Measurements from ENCODE around the gene RIPOR2. TPM values are rescaled to one million over a fixed set of nuclear protein-coding genes. Genes with fewer than 3 reads are reported as not detected.

The RIPOR2 gene
- total RNA-seq, 4 donors from 2014 or later, result 1.2 to 16.7 (median 5.2) TPM

DNA sequence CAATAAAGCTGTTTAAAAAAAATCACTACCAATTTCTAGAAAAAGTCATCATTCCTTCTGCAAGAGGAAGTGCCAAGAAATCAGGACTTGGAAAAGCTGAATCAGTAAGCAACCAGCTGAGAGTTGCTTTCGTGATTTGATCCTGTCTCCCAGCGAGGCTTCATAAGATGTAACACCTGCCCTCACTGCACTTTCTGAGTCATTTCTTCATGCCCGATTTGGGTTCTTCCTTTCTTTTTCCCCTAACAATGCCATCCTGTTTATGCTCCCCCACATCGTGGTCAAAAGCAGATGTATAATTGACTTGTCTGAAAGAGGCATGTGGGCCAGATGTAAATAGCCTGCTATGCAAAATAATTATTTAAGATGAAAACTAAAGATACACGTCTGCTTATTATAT lies 52.1 kb downstream of the RIPOR2 start:
- in situ Hi-C loops (cut with MboI; ENCODE audit: low pct_ligation_motif_present in 1 of 4, low pct_unique_long_range_greater_than_20kb in 1 of 4, low sequenced_read_pairs in 3 of 4), result no loop called here
- Histone ChIP-seq H3K36me3 (no peaks in the 10 kb centered on the region), H3K4me1 (no peaks in the 10 kb centered on the region), H3K9me3 (no peaks in the 10 kb centered on the region), H3K4me3 (no peak overlapping the region), H3K27me3 (no peaks in the 10 kb centered on the region), H3K27ac (no peak overlapping the region)
- TF ChIP-seq, protein P1, sequence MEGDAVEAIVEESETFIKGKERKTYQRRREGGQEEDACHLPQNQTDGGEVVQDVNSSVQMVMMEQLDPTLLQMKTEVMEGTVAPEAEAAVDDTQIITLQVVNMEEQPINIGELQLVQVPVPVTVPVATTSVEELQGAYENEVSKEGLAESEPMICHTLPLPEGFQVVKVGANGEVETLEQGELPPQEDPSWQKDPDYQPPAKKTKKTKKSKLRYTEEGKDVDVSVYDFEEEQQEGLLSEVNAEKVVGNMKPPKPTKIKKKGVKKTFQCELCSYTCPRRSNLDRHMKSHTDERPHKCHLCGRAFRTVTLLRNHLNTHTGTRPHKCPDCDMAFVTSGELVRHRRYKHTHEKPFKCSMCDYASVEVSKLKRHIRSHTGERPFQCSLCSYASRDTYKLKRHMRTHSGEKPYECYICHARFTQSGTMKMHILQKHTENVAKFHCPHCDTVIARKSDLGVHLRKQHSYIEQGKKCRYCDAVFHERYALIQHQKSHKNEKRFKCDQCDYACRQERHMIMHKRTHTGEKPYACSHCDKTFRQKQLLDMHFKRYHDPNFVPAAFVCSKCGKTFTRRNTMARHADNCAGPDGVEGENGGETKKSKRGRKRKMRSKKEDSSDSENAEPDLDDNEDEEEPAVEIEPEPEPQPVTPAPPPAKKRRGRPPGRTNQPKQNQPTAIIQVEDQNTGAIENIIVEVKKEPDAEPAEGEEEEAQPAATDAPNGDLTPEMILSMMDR (IDR thresholded peaks at IDR 0.05), result no peak
- no peak for TF ChIP-seq EP300 (IDR thresholded peaks at IDR 0.05; ENCODE audit: low read depth)
- no peak for TF ChIP-seq POLR2AphosphoS5 (IDR thresholded peaks at IDR 0.05)
- no peak for TF ChIP-seq POLR2A (IDR thresholded peaks at IDR 0.05)
- intact Hi-C loops (cut with DNase I; ENCODE audit: low total_unique reads), result no loop called here
- WGBS, 2 donors (ENCODE audit: low coverage in 1 of 2), result 64 to 68% methylated on average over 5 of the region's 5 CpGs
- no peak for DNase-seq

DNA sequence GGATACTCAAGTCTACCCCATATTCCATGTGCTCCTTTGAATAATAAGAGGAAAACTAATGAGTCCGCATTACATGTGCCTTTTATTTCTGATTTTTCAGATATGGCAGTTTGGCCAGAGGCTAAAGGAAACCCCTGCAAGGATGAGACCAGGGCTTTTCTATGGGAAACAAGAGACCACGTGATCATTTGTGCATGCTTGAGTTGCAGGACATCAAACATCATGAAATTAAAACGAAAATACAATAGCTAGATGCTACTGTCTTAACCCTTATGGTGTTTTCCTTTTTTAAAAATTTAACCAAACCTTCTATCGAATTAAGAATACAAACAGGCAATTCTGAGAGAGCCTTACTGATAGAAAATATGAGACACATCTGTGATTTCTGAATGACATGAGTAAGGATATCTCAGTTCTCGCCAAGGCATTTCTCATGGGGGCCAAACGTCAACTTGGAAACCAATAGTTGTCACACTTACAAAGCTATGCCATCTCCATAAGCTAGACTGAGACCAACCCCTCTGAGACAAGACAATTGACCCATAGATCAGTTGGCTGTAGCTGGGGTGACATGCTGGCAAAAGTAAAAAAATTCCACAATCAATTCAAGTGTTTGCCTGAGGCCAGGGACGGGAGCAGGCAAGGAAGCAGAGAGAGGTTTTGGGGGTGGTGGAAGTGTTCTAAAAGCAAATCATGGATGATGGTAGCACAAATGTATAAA lies 52.8 kb downstream of the RIPOR2 start:
- DNase-seq, result no peak
- H3K27me3 ChIP-seq, result no peaks in the 10 kb centered on the region
- TF ChIP-seq POLR2A (IDR thresholded peaks at IDR 0.05) (no peak), EP300 (IDR thresholded peaks at IDR 0.05; ENCODE audit: low read depth) (no peak), POLR2AphosphoS5 (IDR thresholded peaks at IDR 0.05) (no peak)
- TF ChIP-seq, protein P1 (IDR thresholded peaks at IDR 0.05), result no peak
- H3K9me3 ChIP-seq, result no peaks in the 10 kb centered on the region
- H3K4me3 ChIP-seq, result no peak overlapping the region
- in situ Hi-C loops (cut with MboI; ENCODE audit: low pct_ligation_motif_present in 1 of 4, low pct_unique_long_range_greater_than_20kb in 1 of 4, low sequenced_read_pairs in 3 of 4) (no loop called here), intact Hi-C loops (cut with DNase I; ENCODE audit: low total_unique reads) (no loop called here)
- 84 to 92% methylated on average over 7 of the region's 7 CpGs for WGBS, 2 donors (ENCODE audit: low coverage in 1 of 2)
- H3K27ac ChIP-seq, result no peak overlapping the region
- H3K4me1 ChIP-seq, result no peaks in the 10 kb centered on the region
- no peaks in the 10 kb centered on the region for H3K36me3 ChIP-seq

DNA sequence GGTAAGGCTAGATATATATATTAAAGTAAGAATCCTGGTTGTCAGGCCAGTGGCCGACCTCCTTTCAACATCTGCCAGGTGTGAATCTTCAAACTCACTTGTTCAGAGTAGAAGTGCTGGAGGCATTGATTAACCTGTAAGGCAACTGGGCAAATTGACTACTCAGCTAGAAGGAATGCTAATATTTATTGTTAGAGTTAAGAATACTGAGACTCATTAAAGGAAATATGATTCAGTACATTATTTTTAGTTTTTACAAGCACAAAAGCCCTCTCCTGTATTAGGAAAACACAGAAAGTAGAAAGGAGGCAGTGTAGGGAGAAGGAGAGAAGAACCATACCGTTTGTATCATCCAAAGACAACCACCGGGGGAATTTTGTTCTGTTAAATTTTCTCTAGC lies 53.5 kb downstream of the RIPOR2 start:
- H3K27ac ChIP-seq, result no peak overlapping the region
- no peaks in the 10 kb centered on the region for H3K27me3 ChIP-seq
- DNase-seq, result no peak
- intact Hi-C loops (cut with DNase I; ENCODE audit: low total_unique reads), result no loop called here
- in situ Hi-C loops (cut with MboI; ENCODE audit: low pct_ligation_motif_present in 1 of 4, low pct_unique_long_range_greater_than_20kb in 1 of 4, low sequenced_read_pairs in 3 of 4), result no loop called here
- no peaks in the 10 kb centered on the region for H3K36me3 ChIP-seq
- no peak overlapping the region for H3K4me3 ChIP-seq
- 78 to 83% methylated on average over 3 of the region's 3 CpGs for WGBS, 2 donors (ENCODE audit: low coverage in 1 of 2)
- peaks cover 0 to 2% of the 10 kb centered on the region in 2 donors for H3K9me3 ChIP-seq
- TF ChIP-seq POLR2AphosphoS5 (IDR thresholded peaks at IDR 0.05) (no peak), POLR2A (IDR thresholded peaks at IDR 0.05) (no peak), EP300 (IDR thresholded peaks at IDR 0.05; ENCODE audit: low read depth) (no peak)
- TF ChIP-seq, protein P1 (IDR thresholded peaks at IDR 0.05), result no peak
- H3K4me1 ChIP-seq, result no peaks in the 10 kb centered on the region

DNA sequence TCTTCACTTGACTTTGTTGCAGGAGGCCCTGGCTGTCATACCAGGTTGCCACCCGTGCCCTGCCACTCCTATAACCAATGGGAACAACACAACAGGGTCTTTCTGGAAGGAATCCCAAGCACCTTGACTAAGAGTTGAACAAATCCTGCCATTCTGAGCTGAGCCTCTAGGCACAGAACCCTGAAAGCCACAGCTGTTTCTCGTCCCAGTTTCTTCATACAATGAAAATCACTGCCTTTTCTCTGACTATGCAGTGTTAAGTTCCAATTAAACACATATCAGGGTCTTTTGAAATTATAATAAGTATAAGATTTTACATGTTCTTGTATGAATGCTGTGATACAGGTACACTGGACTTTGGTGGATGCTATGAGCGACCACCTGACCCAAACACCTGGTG lies 54.4 kb downstream of the RIPOR2 start:
- Histone ChIP-seq H3K27me3 (no peaks in the 10 kb centered on the region), H3K4me3 (no peak overlapping the region), H3K4me1 (no peaks in the 10 kb centered on the region), H3K27ac (no peak overlapping the region), H3K36me3 (no peaks in the 10 kb centered on the region), H3K9me3 (peaks cover 0 to 4% of the 10 kb centered on the region in 2 donors)
- WGBS, 2 donors (ENCODE audit: low coverage in 1 of 2), result 91 to 92% methylated on average over 3 of the region's 3 CpGs
- intact Hi-C loops (cut with DNase I; ENCODE audit: low total_unique reads), result no loop called here
- in situ Hi-C loops (cut with MboI; ENCODE audit: low pct_ligation_motif_present in 1 of 4, low pct_unique_long_range_greater_than_20kb in 1 of 4, low sequenced_read_pairs in 3 of 4), result no loop called here
- TF ChIP-seq, protein P1 (IDR thresholded peaks at IDR 0.05), result no peak
- TF ChIP-seq POLR2AphosphoS5 (IDR thresholded peaks at IDR 0.05), result no peak
- no peak for TF ChIP-seq POLR2A (IDR thresholded peaks at IDR 0.05)
- TF ChIP-seq EP300 (IDR thresholded peaks at IDR 0.05; ENCODE audit: low read depth), result no peak
- no peak for DNase-seq

Measured in transverse colon (tissue), 4 donors.